Adipose tissue (tissue), 3 donors: ENCODE results near the gene ZCCHC14. TPM values are rescaled to one million over a fixed set of nuclear protein-coding genes. Genes with fewer than 3 reads are reported as not detected.
"Not testable (repeated sequence)": the region's sequence is repeated elsewhere in the genome, so short reads cannot be mapped to it uniquely, and the experiment has no call there.

ENCODE experiments used
- H3K27ac ChIP-seq: one replicate; pipeline ENCODE4 v1.5.1; 2013; ENCODE audit warnings: low read depth, low read length
- WGBS, 3 donors: extraction: QIAGEN DNeasy Blood & Tissue Kit; methylation state at CpG; one replicate each; pipeline ENCODE4 v1.1.7; 2013; 5-methylcytosine and 5-hydroxymethylcytosine counted together
- polyA plus RNA-seq, 3 donors: library from polyadenylated mRNA; stranded (reverse); fragments of 200-250 nt; gene quantifications; one replicate each; pipeline ENCODE4 v1.2.3, GENCODE V29; 2013
- donor health status: healthy with polysubstance abuse.
- donor health status: Bipolar disorder and iron deficiency.
- donor health status: healthy.

The ZCCHC14 gene
- polyA plus RNA-seq, 3 donors = 6.6 to 8.9 (median 7.6) TPM

GRCh38 chr16:87502308-87502969 is 9.6 kb upstream of the ZCCHC14 start:
- WGBS, 3 donors = 89 to 94% (median 89%) methylated on average over 5 of the region's 5 CpGs
- no peak overlapping the region for H3K27ac ChIP-seq

- no peak overlapping the region for H3K27ac ChIP-seq
- WGBS, 3 donors = 80 to 89% (median 83%) methylated on average over 5 of the region's 5 CpGs
Measured at GRCh38 chr16:87501117-87501516, 8.3 kb upstream of the ZCCHC14 start.

DNA sequence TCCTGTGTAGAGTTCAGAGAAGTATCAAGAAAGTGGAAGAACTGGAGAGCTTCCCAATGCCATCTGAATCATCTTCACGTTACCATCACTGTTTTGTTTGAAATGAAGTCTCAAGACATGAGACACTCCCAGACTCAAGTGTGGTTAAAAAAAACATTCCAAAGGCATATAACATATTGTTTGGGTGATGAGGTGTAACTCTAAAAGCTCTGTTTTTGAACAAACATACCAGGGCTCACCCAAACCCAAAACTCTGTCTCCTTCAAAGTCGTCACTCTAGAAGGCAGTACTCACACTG is 6.3 kb upstream of the ZCCHC14 start:
- 63 to 73% (median 69%) methylated on average over 2 of the region's 2 CpGs for WGBS, 3 donors
- no peak overlapping the region for H3K27ac ChIP-seq

DNA sequence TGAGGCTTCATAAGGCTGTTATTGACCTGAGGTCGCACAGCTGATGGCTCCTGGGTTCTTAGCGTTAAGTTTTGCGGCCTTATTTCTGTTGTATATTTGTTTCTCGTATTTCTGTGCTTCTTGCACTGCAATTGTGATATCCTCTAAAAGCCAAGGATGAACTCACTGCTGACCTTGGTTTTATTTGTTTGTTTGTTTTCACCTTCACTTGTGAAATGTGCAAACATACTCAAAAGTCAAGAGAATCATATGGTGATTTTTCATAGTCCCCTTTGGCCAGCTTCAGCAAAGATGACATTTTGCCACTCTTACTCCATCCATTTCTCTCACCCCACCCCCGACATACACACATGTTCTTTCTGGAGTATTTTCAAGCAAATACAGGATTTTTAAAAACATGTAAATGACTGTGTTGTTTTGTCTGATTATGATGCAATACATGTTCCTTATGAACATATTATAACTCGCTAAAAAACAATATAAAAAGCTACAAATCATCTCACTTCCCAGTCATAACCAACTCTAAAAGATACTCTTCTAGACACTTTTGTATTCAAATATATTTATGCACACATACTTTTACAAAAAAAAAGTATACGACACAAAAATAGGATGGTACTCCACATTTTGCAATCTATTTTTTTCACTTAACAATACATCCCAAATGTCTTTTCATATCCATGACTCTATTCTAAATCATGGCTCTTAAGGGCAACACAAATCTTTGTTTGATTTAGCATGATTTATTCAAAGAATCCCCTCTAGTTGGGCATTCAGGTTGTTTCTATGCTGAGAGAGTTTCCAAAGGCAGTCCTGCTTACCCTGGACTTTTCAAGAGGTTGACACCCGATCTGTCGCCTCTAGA is 5.7 kb upstream of the ZCCHC14 start:
- H3K27ac ChIP-seq = no peak overlapping the region
- 60 to 73% (median 73%) methylated on average over 9 of the region's 9 CpGs for WGBS, 3 donors

GRCh38 chr16:87497767-87498290 is 5.0 kb upstream of the ZCCHC14 start:
- not testable (repeated sequence) for H3K27ac ChIP-seq
- WGBS, 3 donors = 89 to 93% (median 92%) methylated on average over 12 of the region's 12 CpGs

DNA sequence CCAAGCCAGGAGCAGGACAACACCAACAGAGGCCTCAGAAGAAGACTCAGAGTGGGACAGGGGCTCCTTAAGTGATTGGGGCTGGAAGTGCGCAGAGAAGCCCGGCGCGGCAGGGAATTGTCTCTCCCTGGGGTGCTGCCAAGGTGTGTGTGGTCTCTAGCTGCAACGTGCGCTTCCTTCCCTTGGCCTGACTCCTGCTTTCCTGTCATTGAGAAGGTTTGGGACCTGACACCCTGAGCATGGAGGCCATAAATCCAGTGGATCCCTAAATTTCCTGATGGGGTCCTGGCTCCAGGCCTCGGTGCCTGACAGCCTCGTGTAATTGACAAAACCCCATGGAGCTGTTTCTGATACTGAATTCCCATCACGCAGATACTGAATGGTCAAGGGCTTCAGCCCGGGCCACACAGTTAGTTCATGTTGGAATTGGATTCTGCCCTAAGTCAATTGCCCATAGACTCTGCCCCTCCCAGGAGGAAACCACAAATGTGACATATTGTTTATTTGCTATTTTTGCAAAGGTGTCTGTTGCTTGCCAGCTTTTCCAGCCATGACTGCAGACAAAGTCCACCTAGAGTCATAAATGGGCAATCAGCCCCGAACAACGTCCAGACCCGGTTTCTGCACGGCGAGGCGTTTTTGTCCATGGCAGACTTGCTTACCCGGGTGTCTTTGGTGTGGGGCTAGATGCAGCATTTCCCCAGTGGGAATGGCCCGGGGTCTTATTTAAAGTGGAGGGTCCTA is 4.4 kb upstream of the ZCCHC14 start:
- 71 to 81% (median 74%) methylated on average over 18 of the region's 18 CpGs for WGBS, 3 donors
- H3K27ac ChIP-seq = not testable (repeated sequence)

DNA sequence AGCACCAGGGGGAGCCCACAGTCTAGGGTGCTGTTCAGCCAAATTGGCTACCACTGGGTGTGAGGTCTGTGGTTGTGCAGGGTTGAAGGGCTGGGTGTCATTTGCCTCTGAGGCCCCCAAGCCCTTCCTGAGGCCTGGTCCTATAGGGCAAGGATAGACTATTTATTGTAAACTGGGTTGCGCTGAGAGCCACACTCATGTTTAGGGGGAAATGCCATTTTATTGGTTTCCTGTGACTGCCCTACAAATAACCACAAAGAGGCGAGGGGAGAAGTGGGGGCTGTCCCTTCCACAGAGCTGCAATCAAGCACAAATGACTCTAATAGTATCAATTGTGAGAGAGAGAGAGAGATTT is 3.6 kb upstream of the ZCCHC14 start:
- WGBS, 3 donors = 55 to 93% (median 62%) methylated on average over 2 of the region's 2 CpGs
- no peak overlapping the region for H3K27ac ChIP-seq

- 68 to 73% (median 71%) methylated on average over 15 to 17 of the region's 17 CpGs for WGBS, 3 donors
- H3K27ac ChIP-seq = no peak overlapping the region
Measured at GRCh38 chr16:87495578-87496446, 3.0 kb upstream of the ZCCHC14 start.

DNA sequence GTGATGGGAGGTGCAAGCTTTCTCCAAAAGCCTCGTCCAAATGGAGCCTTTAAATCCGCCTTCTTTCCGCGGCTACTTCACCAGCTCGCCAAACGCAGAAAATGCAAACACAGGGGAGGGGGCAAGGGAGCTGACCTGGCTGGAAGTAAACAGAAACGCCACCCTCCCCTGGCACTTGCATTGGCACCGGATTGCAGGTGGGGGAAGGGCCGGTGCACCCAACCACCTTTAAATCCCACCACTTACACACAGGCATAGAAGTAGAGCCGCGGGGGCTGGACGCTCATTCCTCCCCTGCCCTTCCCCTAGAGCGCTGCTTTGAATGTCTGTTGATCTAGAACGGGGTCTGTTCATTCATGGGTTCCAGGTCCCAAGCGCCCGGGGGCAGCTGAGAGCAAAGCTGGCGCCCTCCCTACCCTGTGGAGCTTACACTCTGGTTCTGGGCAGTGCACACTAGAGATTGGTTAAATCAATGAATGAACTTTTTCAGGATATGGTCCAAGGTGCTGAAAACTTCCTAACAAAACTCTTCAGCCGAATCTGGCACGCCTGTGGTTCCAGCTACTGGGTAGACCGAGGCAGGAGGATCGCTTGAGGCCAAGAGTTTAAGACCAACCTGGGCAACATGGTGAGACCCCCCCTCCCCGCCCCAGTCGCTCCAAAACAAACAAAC is 920 bp upstream of the ZCCHC14 start:
- no peak overlapping the region for H3K27ac ChIP-seq
- 29 to 46% (median 42%) methylated on average over 23 of the region's 23 CpGs for WGBS, 3 donors

GRCh38 chr16:87492291-87492630 is 563 bp downstream of the ZCCHC14 start:
- WGBS, 3 donors = 0 to 1% (median 1%) methylated on average over 1 to 53 of the region's 74 CpGs
- H3K27ac ChIP-seq = no peak overlapping the region

DNA sequence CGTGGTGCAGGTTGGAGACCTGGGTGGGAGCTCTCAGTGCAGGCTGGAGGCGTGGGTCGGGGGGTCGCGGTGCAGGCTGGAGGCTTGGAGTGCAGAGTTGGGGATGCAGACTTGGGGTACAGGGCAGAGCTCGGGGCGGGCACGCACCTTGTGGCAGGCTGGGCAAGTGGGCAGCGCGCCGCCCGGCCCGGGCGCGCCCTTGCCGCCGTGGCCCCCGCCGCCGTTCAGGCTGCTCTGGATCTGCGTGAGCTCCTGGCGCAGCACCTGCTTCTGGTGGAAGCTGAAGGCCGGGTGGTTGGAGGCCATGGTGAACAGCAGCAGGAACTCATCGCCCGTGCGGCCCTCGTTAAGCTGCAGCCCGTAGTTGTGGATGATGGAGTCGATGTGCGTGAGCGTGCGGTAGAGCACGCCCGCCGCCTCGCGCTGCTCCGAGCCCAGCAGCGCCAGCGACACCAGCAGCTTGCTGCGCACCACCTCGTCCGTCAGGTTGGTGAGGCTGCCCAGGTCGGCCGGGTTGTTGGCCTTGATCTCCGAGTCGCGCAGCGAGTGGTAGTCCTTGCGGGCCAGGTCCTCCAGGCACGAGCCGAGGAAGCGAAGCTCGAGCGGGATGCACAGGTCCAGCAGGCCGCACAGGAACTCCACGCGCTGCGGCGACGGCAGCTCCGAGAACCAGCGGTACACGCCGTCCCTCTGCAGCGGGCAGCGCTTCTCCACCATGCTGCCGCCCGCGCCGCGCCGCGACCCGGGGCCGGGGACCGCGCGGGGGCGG is 1.1 kb downstream of the ZCCHC14 start:
- WGBS, 3 donors = 8 to 22% (median 17%) methylated on average over 64 to 79 of the region's 80 CpGs
- H3K27ac ChIP-seq = no peak overlapping the region

DNA sequence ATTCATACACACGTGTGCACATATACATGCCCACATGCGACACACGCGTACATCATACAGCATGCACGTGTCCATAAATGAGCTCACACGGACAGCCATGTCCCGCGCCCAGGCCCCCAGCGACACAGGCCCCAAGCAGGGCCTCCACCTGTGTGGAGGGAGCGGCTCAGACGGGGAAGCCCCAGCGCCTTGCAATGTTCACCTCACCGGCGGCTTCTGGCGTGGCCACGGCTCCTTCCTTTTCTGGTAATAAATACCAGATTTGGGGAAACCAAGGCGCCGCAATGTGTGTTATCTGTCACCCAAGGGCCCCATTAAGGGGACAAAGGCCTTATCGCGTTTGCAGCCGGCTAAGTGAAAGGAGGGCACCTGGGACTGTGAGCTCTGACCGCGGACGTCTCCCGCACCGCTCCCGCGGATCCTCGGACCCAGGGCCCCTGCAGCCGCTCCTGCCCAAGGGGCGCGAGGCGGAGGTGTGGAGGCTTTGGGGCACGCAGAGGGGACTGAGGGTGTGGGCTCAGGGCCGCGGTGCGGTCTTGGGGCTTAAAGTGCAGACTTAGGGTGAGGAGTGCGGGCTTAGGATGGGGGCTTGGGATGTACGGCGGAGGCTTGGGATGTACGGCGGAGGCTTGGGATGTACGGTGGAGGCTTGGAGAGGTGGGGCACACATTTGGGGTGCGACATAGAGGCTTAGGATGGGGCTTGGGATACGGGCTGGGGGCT is 1.9 kb downstream of the ZCCHC14 start:
- WGBS, 3 donors = 32 to 53% (median 33%) methylated on average over 42 to 45 of the region's 45 CpGs

GRCh38 chr16:87490096-87490798 is 2.6 kb downstream of the ZCCHC14 start:
- 6 to 31% (median 17%) methylated on average over 16 of the region's 16 CpGs for WGBS, 3 donors
- H3K27ac ChIP-seq = no peak overlapping the region

More for the DNA sequence above, 1.9 kb downstream of the ZCCHC14 start:
- H3K27ac ChIP-seq = not testable (repeated sequence)

- no peak overlapping the region for H3K27ac ChIP-seq
- 42 to 71% (median 71%) methylated on average over 6 of the region's 6 CpGs for WGBS, 3 donors
Measured at GRCh38 chr16:87489434-87490045, 3.3 kb downstream of the ZCCHC14 start.

DNA sequence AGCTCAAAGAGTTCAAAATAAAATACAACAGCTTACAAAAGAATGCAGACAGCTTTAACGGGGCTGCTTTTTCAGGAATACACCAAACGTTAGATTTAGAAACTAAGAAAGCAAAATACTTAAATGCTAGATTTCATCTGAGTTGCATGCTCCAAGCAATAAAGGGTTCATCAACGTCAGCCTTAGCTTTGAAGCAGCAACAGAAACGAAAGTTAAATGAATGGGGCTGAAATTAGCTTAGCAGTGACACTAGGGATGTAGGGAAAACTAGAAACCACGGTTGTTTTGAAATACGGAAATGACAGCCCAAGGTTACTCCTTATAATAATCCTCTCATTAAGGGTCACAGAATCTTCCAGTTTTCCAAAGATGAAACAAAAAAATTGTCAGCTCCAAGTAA is 3.9 kb downstream of the ZCCHC14 start:
- WGBS, 3 donors = 29 to 53% (median 41%) methylated on average over 4 to 6 of the region's 6 CpGs
- not testable (repeated sequence) for H3K27ac ChIP-seq
